NOMO-1 (cell line): ENCODE measurements around the gene KLHL13.
"Not testable (repeated sequence)": the region's sequence is repeated elsewhere in the genome, so short reads cannot be mapped to it uniquely, and the experiment has no call there.

Experiments
- DNase-seq, 2 experiments: peaks; one replicate each; lab custom pipeline; 2025; ENCODE audit not compliant: unreplicated experiment in 2 of 2; lab: John Stamatoyannopoulos, UW

KLHL13 gene, protein sequence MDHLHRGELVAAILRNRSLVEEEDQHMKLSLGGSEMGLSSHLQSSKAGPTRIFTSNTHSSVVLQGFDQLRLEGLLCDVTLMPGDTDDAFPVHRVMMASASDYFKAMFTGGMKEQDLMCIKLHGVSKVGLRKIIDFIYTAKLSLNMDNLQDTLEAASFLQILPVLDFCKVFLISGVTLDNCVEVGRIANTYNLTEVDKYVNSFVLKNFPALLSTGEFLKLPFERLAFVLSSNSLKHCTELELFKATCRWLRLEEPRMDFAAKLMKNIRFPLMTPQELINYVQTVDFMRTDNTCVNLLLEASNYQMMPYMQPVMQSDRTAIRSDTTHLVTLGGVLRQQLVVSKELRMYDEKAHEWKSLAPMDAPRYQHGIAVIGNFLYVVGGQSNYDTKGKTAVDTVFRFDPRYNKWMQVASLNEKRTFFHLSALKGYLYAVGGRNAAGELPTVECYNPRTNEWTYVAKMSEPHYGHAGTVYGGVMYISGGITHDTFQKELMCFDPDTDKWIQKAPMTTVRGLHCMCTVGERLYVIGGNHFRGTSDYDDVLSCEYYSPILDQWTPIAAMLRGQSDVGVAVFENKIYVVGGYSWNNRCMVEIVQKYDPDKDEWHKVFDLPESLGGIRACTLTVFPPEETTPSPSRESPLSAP

GRCh38 chrX:118116713-118117550 lies at the start of gene KLHL13:
TSS of gene KLHL13 (minus strand) at chrX:118116810. CDS start at chrX:118028473, 88,337 bp downstream.
- peak in 1 of 2 experiments; percentile 16 for DNase-seq

DNA sequence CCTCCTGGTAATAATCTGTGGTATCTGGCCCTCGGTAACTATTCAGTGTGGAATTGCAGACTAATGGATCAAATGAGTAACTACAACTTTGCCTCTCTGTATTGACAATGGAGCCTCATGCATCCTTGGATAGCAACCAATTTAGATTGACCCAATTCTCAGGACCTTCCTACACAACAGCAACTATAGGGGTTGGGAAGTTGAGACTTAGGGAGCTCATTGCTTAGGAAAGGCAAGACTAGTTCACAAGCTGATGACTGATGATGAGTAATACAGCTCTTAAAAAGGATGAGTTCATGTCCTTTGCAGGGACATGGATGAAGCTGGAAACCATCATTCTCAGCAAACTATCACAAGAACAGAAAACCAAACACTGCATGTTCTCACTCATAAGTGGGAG lies 47.5 kb upstream of the KLHL13 start:
- DNase-seq, result no peak

GRCh38 chrX:118156953-118157608 lies 40.5 kb upstream of the KLHL13 start:
- DNase-seq, result no peak

GRCh38 chrX:118156254-118156952 lies 39.8 kb upstream of the KLHL13 start:
- DNase-seq, result no peak

DNA sequence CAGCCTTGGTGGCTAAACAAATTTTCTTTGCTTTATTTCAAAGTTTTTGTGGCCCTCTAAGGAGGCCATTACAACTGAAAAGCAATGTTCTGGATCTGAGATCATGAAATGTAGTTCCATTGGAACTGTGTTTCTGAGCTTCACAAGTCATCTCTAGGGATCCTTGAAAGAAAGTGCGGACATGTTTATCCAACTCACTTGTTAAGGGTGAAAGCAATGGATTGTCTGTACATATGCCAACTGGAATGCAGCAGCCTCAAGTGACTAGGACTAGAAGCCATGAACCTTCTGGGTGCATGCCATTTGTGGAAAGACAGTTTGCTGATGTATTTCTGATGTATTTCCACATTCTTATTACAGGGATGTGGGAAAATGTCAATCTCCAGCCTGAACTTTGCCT lies 36.7 kb upstream of the KLHL13 start:
- no peak for DNase-seq

GRCh38 chrX:118152721-118153120 lies 36.1 kb upstream of the KLHL13 start:
- no peak for DNase-seq

- no peak for DNase-seq
Observed at GRCh38 chrX:118148737-118149136, 32.1 kb upstream of the KLHL13 start.

DNA sequence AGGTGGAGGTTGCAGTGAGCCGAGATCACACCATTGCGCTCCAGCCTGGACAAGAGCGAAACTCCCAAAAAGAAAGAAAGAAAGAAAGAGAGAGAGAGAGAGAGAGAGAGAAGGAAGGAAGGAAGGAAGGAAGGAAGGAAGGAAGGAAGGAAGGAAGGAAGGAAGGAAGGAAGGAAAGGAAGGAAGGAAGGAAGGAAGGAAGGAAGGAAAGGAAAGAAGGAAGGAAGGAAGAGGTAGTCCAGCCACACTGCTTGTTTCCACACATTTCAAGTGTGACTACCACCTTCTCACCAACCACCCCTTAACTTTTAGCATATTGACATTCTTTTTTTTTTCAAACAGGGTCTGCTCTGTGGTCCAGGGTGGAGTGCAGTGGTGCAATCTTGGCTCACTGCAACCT lies 31.2 kb upstream of the KLHL13 start:
- DNase-seq, result not testable (repeated sequence)

DNA sequence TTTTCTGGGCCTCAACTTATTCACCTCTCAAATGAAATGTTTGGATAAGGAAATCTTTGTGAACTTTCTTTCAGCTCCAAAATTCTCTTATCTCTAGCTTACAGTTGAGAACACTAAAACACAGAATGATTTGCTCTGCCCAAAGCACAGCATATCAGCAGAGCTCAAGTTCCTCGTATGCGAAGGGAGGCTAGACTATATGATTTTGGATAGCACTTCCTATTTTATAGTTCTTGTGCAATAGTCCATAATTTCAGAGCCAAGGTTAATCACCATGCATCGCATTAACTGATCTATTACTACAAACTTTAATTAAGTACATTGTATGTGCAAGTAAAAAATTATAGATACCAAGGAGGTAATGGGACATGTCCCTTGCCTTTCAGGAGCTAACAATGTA lies 27.0 kb upstream of the KLHL13 start:
- peak; percentile 39 to 60 for DNase-seq

DNA sequence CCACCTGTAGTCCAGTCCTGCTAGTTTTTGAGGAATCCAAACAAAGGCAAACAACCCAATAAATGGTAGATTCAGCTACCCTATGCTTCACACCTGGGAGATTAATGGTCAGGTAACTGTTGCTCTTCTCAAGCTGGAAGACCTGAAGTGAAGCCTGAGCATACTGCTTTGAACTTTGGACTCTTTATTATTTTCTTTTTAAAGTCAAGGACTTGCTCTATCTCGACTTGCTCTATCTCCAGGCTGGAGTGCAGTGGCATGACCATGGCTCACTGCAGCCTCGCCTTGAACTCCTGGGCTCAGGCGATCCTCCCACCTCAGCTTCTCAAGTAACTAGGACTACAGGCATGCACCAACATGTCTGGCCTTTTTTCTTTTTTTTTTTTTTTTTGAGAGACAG lies 14.7 kb upstream of the KLHL13 start:
- no peak for DNase-seq

DNA sequence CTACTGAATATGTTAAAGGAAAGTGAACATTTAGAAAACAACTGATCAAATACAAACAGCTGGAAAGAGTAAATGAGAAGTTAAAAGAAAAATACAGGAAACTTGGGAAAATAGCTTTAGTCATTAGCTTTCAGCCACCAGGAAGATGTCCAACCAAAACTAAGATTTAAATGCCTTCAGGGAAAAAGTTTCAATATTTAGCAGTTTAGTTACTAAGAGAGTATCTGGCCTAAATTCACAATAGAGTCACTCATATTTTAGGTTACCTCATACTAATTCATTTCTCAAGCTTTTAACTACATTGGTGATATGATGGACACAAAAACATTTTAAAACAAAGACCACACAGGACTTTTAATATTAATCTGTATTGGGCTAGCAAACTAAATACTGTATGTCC lies 13.1 kb upstream of the KLHL13 start:
- DNase-seq, result no peak

DNA sequence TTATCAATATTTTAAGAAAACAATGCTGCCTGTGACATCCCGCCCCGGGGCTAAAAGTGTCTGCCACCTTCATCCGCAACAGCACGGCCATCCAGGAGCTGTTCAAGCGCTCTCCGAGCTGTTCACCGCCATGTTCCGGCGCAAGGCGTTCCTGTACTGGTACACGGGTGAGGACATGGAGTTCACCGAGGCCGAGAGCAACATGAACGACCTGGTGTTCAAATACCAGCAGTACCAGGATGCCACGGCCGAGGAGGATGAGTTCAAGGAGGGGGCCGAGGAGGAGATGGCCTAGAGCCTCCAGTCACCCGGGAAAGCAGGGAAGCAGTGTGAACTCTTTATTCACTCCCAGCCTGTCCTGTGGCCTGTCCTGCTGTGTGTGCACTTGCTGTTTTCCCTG lies 12.1 kb upstream of the KLHL13 start:
- no peak for DNase-seq

DNA sequence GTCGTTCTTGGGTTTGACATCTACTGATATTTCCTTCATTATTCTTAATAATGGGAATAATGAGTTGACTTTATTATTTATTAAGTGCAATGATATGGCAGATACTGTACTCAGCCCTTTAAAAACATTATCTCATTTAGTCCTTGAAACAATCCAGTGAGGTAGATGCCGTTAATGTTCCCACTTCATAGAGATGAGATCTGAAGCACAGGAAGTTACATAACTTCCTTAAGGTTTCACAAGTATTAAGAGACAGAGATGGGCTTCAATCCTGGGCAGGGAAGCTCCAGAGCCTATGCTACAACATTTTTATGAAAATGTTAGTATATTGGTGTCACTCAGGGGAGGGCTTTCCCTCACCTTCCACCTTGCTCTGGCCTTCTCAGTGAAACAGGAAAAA lies 9.7 kb upstream of the KLHL13 start:
- peak; percentile 24 to 60 for DNase-seq

DNA sequence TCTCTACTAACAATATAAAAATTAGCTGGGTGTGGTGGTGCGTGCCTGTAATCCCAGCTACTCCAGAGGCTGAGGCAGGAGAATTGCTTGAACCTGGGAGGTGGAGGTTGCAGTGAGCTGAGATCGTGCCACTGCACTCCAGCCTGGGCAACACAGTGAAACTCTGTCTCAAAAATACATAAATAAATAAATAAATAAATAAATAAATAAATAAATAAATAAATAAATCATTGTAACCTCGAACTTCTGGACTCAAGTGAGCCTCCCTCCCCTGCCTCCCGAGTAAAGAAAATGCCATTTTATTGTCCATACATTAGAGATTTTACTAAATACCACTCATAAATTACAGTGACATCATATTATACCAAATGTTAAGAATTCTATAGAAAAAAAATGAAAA lies 7.6 kb upstream of the KLHL13 start:
- DNase-seq, result not testable (repeated sequence)

- no peak for DNase-seq
Observed at GRCh38 chrX:118117741-118118140, 1.1 kb upstream of the KLHL13 start.

DNA sequence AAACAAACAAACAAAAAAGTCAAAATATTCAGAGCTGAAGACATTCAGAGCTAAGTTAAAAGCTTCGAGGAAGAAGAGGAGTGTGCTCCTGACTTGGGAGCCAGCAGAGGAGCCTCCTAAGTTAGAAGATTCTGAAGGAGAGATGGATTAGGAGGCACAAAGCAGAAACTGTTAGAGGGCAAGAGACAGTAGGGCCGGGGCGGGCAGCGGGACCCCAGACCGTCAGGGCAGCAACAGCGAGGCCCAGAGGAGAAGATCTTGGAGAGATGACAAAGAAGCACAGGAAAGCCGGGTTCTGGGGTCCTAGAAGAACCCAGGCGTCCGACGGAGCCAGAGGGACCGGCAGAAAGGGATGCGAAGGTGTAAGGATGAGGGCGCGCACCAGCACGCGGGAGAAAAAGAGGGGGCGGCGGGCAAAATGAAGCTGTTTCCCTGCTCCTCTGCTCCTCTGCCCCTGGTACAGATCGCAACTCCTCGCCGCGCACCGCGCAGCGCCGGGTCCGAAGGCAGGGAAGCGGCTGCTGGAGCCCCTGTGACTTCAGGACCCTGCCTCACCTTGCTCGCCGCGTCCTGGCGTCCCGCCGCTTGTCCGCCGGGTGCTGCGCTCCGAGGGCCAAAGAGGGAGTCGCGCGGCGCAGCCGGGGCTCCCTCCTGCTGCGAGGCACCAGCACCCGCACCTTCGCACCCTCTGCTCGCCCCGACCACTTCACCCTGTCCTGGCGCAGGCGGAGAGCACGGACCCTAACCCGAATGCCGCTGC lies 477 bp downstream of the KLHL13 start:
- no peak for DNase-seq

GRCh38 chrX:118114971-118115370 lies 1.6 kb downstream of the KLHL13 start:
- no peak for DNase-seq

DNA sequence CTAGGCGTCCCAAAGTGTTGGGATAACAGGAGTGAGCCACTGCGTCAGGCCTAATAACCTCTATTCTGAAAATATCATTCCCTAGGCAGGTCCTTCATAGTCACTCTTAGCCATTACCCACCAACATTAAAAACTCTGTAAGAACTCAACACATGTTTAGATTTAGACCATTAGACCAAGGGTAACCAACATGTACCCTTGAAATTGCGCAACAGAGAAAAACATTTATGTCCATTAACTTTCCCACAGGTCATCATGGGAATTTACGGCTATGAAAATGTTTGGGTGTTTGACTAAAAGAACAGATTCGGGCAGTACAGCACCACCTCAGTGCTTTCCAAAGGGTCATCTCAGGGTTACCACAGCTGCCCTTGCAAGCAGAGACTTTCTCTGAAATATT lies 7.5 kb downstream of the KLHL13 start:
- DNase-seq, result no peak

DNA sequence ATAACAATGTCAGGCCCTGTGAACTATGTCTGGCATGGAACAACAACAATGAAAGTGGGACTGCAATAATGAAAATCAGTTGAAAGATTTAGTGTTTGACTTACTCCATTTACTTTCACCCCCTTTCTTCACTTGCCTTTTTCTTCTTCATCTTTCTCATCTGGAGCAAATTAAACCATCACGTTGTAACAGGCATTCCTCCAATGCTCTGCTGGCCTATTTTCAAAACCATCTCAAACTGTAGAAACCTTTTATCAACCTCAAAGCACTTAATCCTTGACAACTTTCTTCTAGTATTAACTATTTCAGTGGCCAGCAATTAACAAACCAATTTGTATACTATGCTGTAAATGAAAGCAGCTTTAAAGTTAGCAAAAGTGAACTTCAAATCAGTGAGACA lies 8.3 kb downstream of the KLHL13 start:
- DNase-seq, result no peak

DNA sequence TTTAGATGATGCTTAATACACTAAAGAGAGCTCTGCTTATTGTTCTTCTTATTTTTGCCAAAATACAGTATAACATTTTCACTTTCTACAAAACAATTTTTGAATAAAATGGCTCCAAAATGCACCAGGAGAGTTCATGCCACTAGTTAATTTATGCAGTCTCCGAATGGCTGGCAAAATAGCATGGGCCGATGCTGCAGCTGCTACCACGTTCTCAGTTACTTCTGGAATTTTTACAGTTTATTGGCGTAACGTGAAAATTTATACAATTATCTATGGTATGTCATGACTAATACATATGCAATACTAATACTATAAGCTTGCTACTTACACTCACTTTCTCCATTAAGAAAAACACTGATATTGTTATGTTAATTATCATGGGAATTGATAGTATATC lies 16.5 kb downstream of the KLHL13 start:
- DNase-seq, result no peak
